GM19463 (cell line): Measurements from ENCODE around the gene PTPRA.

Experiments
- ATAC-seq: cut with Tn5 transposase; IDR thresholded peaks from one replicate; pipeline ENCODE4 v1.9.1; 2021; ENCODE audit warnings: mild to moderate bottlenecking, moderate library complexity; ENCODE audit not compliant: unreplicated experiment

PTPRA gene

GRCh38 chr20:2851086-2851485 lies 22.2 kb upstream of the PTPRA start:
- no peak for ATAC-seq

- no peak for ATAC-seq
Observed at GRCh38 chr20:2858591-2858990, 14.7 kb upstream of the PTPRA start.

- no peak for ATAC-seq
Observed at GRCh38 chr20:2859330-2860121, 13.8 kb upstream of the PTPRA start.

- ATAC-seq = no peak
Observed at GRCh38 chr20:2864626-2865025, 8.7 kb upstream of the PTPRA start.

GRCh38 chr20:2865101-2865500 lies 8.2 kb upstream of the PTPRA start:
- ATAC-seq = no peak

- ATAC-seq = no peak
Observed at GRCh38 chr20:2865630-2866029, 7.7 kb upstream of the PTPRA start.

- ATAC-seq = no peak
Observed at GRCh38 chr20:2866236-2866635, 7.0 kb upstream of the PTPRA start.

- ATAC-seq = no peak
Observed at GRCh38 chr20:2867081-2867864, 6.0 kb upstream of the PTPRA start.

- no peak for ATAC-seq
Observed at GRCh38 chr20:2869381-2869780, 3.9 kb upstream of the PTPRA start.

GRCh38 chr20:2871111-2871465 lies 2.2 kb upstream of the PTPRA start:
- ATAC-seq = no peak

- no peak for ATAC-seq
Observed at GRCh38 chr20:2871661-2872458, 1.4 kb upstream of the PTPRA start.

GRCh38 chr20:2872459-2873009 lies 747 bp upstream of the PTPRA start:
- ATAC-seq = no peak

- no peak for ATAC-seq
Observed at GRCh38 chr20:2873747-2874041, 413 bp downstream of the PTPRA start.

GRCh38 chr20:2874456-2874855 lies 1.2 kb downstream of the PTPRA start:
- ATAC-seq = no peak

GRCh38 chr20:2875690-2876203 lies 2.5 kb downstream of the PTPRA start:
- no peak for ATAC-seq

GRCh38 chr20:2878515-2878914 lies 5.2 kb downstream of the PTPRA start:
- no peak for ATAC-seq

- ATAC-seq = no peak
Observed at GRCh38 chr20:2879146-2879545, 5.9 kb downstream of the PTPRA start.

GRCh38 chr20:2880650-2881049 lies 7.4 kb downstream of the PTPRA start:
- ATAC-seq = no peak

- no peak for ATAC-seq
Observed at GRCh38 chr20:2883726-2884637, 10.7 kb downstream of the PTPRA start.

- no peak for ATAC-seq
Observed at GRCh38 chr20:2887715-2888114, 14.4 kb downstream of the PTPRA start.
